ENCODE data around the gene TAB3. TPM values are rescaled to one million over a fixed set of nuclear protein-coding genes. Genes with fewer than 3 reads are reported as not detected.

Gene TAB3
- polyA plus RNA-seq, 3 donors = 4.4 to 11.8 (median 5.4) TPM

- Histone ChIP-seq H3K36me3 (replicated peaks in 1 of 2; ENCODE audit: control insufficient read depth in 1 of 2, insufficient read depth in 2 of 2, low read length in 2 of 2) (peaks cover 9 to 14% of the 10 kb centered on the region in 2 donors), H3K79me2 (ENCODE audit: insufficient read depth, low read length) (peaks cover 17% of the 10 kb centered on the region), H3K9ac (ENCODE audit: insufficient read depth, low read length, poor library complexity, severe bottlenecking) (no peak overlapping the region), H3K4me3 (replicated peaks in 1 of 3; ENCODE audit: low read depth in 2 of 3, low read length in 3 of 3) (no peak overlapping the region), H3K27me3 (ENCODE audit: control insufficient read depth in 2 of 2, insufficient read depth in 2 of 2, low read length in 2 of 2) (no peaks in the 10 kb centered on the region), H3K27ac (ENCODE audit: low read depth in 1 of 2, low read length in 2 of 2) (no peak overlapping the region), H2AFZ (ENCODE audit: insufficient read depth, low read depth, low read length, poor library complexity, severe bottlenecking) (no peak overlapping the region), H3K4me2 (replicated peaks; ENCODE audit: extremely low read depth, low read length, poor library complexity, severe bottlenecking) (no peak overlapping the region), H3K4me1 (ENCODE audit: control insufficient read depth in 1 of 2, insufficient read depth in 2 of 2, low read length in 2 of 2) (peaks cover 0 to 2% of the 10 kb centered on the region in 2 donors), H4K20me1 (ENCODE audit: insufficient read depth, low read length) (peaks cover 4% of the 10 kb centered on the region), H3K9me3 (replicated peaks in 1 of 2; ENCODE audit: control insufficient read depth in 1 of 2, insufficient read depth in 1 of 2, low read length in 2 of 2) (no peaks in the 10 kb centered on the region)
- intact Hi-C loops (cut with micrococcal nuclease) = no loop called here
- no peak overlapping the region for H3K4me3 Mint-ChIP-seq
- no CpG with 5 or more reads among the region's 2 CpGs for WGBS (ENCODE audit: insufficient coverage)
- H3K27ac Mint-ChIP-seq = peak overlapping the region in 1 of 7 donors; percentile 78
- DNase-seq = no peak
- TF ChIP-seq CTCF (IDR thresholded peaks at IDR 0.05) = no peak
- peaks cover 7% of the 10 kb centered on the region for H3K4me1 Mint-ChIP-seq
- H3K36me3 Mint-ChIP-seq = peaks cover 19 to 22% of the 10 kb centered on the region in 2 donors
- peaks cover 0 to 2% (median 0%) of the 10 kb centered on the region in 3 donors for H3K27me3 Mint-ChIP-seq (ENCODE audit: low read depth in 3 of 3)
- H3K9me3 Mint-ChIP-seq = peaks cover 0 to 3% (median 0%) of the 10 kb centered on the region in 7 donors
Observed at GRCh38 chrX:30870572-30870971, 18.5 kb downstream of the TAB3 start.

GRCh38 chrX:30865612-30866011, 23.4 kb downstream of the TAB3 start:
- H3K36me3 Mint-ChIP-seq = peaks cover 10 to 16% of the 10 kb centered on the region in 2 donors
- intact Hi-C loops (cut with micrococcal nuclease) = no loop called here
- H3K27ac ChIP-seq (ENCODE audit: low read depth in 1 of 2, low read length in 2 of 2) = peak overlapping the region in 1 of 2 donors; percentile 64

More at GRCh38 chrX:30865612-30866011, 23.4 kb downstream of the TAB3 start:
- Histone ChIP-seq H3K27me3 (ENCODE audit: control insufficient read depth in 2 of 2, insufficient read depth in 2 of 2, low read length in 2 of 2) (no peaks in the 10 kb centered on the region), H3K4me2 (replicated peaks; ENCODE audit: extremely low read depth, low read length, poor library complexity, severe bottlenecking) (no peak overlapping the region), H3K9ac (ENCODE audit: insufficient read depth, low read length, poor library complexity, severe bottlenecking) (no peak overlapping the region), H3K36me3 (replicated peaks in 1 of 2; ENCODE audit: control insufficient read depth in 1 of 2, insufficient read depth in 2 of 2, low read length in 2 of 2) (peaks cover 9 to 18% of the 10 kb centered on the region in 2 donors), H3K9me3 (replicated peaks in 1 of 2; ENCODE audit: control insufficient read depth in 1 of 2, insufficient read depth in 1 of 2, low read length in 2 of 2) (no peaks in the 10 kb centered on the region), H3K4me1 (ENCODE audit: control insufficient read depth in 1 of 2, insufficient read depth in 2 of 2, low read length in 2 of 2) (peaks cover 14 to 15% of the 10 kb centered on the region in 2 donors), H2AFZ (ENCODE audit: insufficient read depth, low read depth, low read length, poor library complexity, severe bottlenecking) (no peak overlapping the region), H3K79me2 (ENCODE audit: insufficient read depth, low read length) (no peaks in the 10 kb centered on the region), H3K4me3 (replicated peaks in 1 of 3; ENCODE audit: low read depth in 2 of 3, low read length in 3 of 3) (no peak overlapping the region), H4K20me1 (ENCODE audit: insufficient read depth, low read length) (no peaks in the 10 kb centered on the region)
- Mint-ChIP-seq H3K27me3 (ENCODE audit: low read depth in 3 of 3) (peaks cover 0 to 2% (median 0%) of the 10 kb centered on the region in 3 donors), H3K4me3 (no peak overlapping the region), H3K27ac (peak overlapping the region in 2 of 7 donors; percentile 25 to 30), H3K4me1 (peaks cover 14% of the 10 kb centered on the region), H3K9me3 (peaks cover 0 to 3% (median 0%) of the 10 kb centered on the region in 7 donors)
- TF ChIP-seq CTCF (IDR thresholded peaks at IDR 0.05) = no peak
- no peak for DNase-seq
- no CpG with 5 or more reads among the region's 1 CpG for WGBS (ENCODE audit: insufficient coverage)
